HCT116 (cell line): ENCODE results near the gene EGFL6. TPM values are rescaled to one million over a fixed set of nuclear protein-coding genes. Genes with fewer than 3 reads are reported as not detected.
"Not testable (repeated sequence)": the region's sequence is repeated elsewhere in the genome, so short reads cannot be mapped to it uniquely, and the experiment has no call there.

Experiments used
- ATAC-seq: fragments of 200-7000 bp; cut with Tn5 transposase; 2 replicates; pipeline ENCODE4 v1.9.1; 2020; ENCODE audit warnings: mild to moderate bottlenecking, moderate library complexity
- BruUV-seq: library from RNA; stranded (reverse); fragments of 400-500 nt; replicated peaks from 2 replicates; lab custom pipeline; 2021; lab: Mats Ljungman, UMichigan
- CTCF ChIA-PET: fragments of 300-600 bp; sonication (Branson Sonifier 250); formaldehyde crosslinking; loops from one replicate; lab custom pipeline; 2021; ENCODE audit warnings: antibody characterized with exemption; lab: Charles Lee
- POLR2A ChIA-PET: fragments of 300-600, 350-600 bp; sonication (Branson Sonifier 250); formaldehyde crosslinking; loops from one replicate; lab custom pipeline; 2021; ENCODE audit warnings: antibody characterized with exemption; lab: Charles Lee
- RAD21 ChIA-PET, 2 experiments: fragments of 300-600 bp; sonication (Branson Sonifier 250); formaldehyde crosslinking; loops; one replicate each; lab custom pipeline; 2023; ENCODE audit warnings: low total read pairs in 2 of 2; ENCODE audit not compliant: uncharacterized antibody in 2 of 2, unreplicated experiment in 2 of 2, low non-redundant PET in 1 of 2; lab: Charles Lee
- DNase-seq: peaks from one replicate; pipeline ENCODE4 v3.0.0-alpha.2; 2010; ENCODE audit warnings: low read depth, low spot score
- H2AFZ ChIP-seq: fragments of 200-600 bp; shearing (Covaris generic), sonication (generic); 2 replicates; pipeline ENCODE4 v1.6.1; 2017; ENCODE audit warnings: low read depth, mixed run types, mixed read lengths, antibody characterized with exemption, low read length; ENCODE audit not compliant: poor library complexity, severe bottlenecking
- H3K27ac ChIP-seq: 2 replicates; pipeline ENCODE4 v1.5.1; 2012; ENCODE audit warnings: low read depth, low read length
- H3K27me3 ChIP-seq: fragments of 200-600 bp; sonication (generic); 2 replicates; pipeline ENCODE4 v1.6.1; 2016; ENCODE audit warnings: mixed run types, low read length, mixed read lengths; ENCODE audit not compliant: insufficient read depth
- H3K36me3 ChIP-seq, 2 experiments: fragments of 200-500 bp in 1 of 2; fragments of 200-600 bp in 1 of 2; sonication (Bioruptor generic) in 1 of 2; sonication (generic) in 1 of 2; 2 replicates each; pipeline versions ENCODE4 v1.5.1 to v1.6.1; 2014 to 2016; ENCODE audit warnings: low read length in 2 of 2, inconsistent platforms in 1 of 2, mixed read lengths in 1 of 2, mixed run types in 1 of 2; ENCODE audit not compliant: insufficient read depth in 2 of 2, control insufficient read depth in 1 of 2
- H3K4me1 ChIP-seq, 2 experiments: fragments of 200-600 bp in 1 of 2; sonication (generic) in 1 of 2; 2 replicates each; pipeline versions ENCODE4 v1.5.1 to v1.6.1; 2012 to 2017; ENCODE audit warnings: low read length in 2 of 2, inconsistent platforms in 1 of 2, mild to moderate bottlenecking in 1 of 2, mixed read lengths in 1 of 2, mixed run types in 1 of 2, moderate library complexity in 1 of 2; ENCODE audit not compliant: insufficient read depth in 2 of 2, control insufficient read depth in 1 of 2
- H3K4me2 ChIP-seq: fragments of 200-600 bp; sonication (generic); 2 replicates; pipeline ENCODE4 v1.6.1; 2017; ENCODE audit warnings: mixed run types, low read length, mixed read lengths
- H3K4me3 ChIP-seq, 2 experiments: fragments of 200-600 bp in 1 of 2; sonication (generic) in 1 of 2; replicated peaks in 1 of 2; 2 replicates each; pipeline ENCODE4 v1.5.1; 2011 to 2016; ENCODE audit warnings: low read length in 2 of 2, control low read depth in 1 of 2, low read depth in 1 of 2, mild to moderate bottlenecking in 1 of 2, mixed read lengths in 1 of 2, mixed run types in 1 of 2
- H3K79me2 ChIP-seq: fragments of 200-600 bp; sonication (generic); 2 replicates; pipeline ENCODE4 v1.6.1; 2017; ENCODE audit warnings: mild to moderate bottlenecking, mixed run types, low read length, moderate library complexity, mixed read lengths; ENCODE audit not compliant: insufficient read depth
- H3K9ac ChIP-seq: fragments of 200-600 bp; sonication (generic); 2 replicates; pipeline ENCODE4 v1.6.1; 2016; ENCODE audit warnings: low read length, mixed read lengths
- H3K9me2 ChIP-seq: fragments of 200-600 bp; sonication (generic), shearing (Covaris generic); 2 replicates; pipeline ENCODE4 v1.6.1; 2017; ENCODE audit warnings: mixed run types, mild to moderate bottlenecking, moderate library complexity; ENCODE audit not compliant: insufficient read depth
- H3K9me3 ChIP-seq, 2 experiments: fragments of 200-500 bp in 1 of 2; fragments of 200-600 bp in 1 of 2; sonication (Bioruptor generic) in 1 of 2; sonication (generic) in 1 of 2; 2 replicates each; pipeline ENCODE4 v1.6.1; 2014 to 2017; ENCODE audit warnings: low read length in 2 of 2, mixed read lengths in 2 of 2, inconsistent platforms in 1 of 2, low read depth in 1 of 2, mild to moderate bottlenecking in 1 of 2, mixed run types in 1 of 2, moderate library complexity in 1 of 2; ENCODE audit not compliant: control insufficient read depth in 1 of 2, insufficient read depth in 1 of 2
- H4K20me1 ChIP-seq: fragments of 200-600 bp; sonication (generic), shearing (Covaris generic); 2 replicates; pipeline ENCODE4 v1.6.1; 2017; ENCODE audit warnings: mixed run types, mild to moderate bottlenecking, moderate library complexity; ENCODE audit not compliant: insufficient read depth
- CEBPB ChIP-seq: IDR thresholded peaks from 2 replicates; pipeline ENCODE4 v1.6.1; 2012; ENCODE audit warnings: low read depth
- ELF1 ChIP-seq: IDR thresholded peaks from 2 replicates; pipeline ENCODE4 v1.6.1; 2012; ENCODE audit warnings: low read depth, borderline replicate concordance
- FOSL1 ChIP-seq: IDR thresholded peaks from 2 replicates; pipeline ENCODE4 v1.6.1; 2012; ENCODE audit warnings: low read depth
- RAD21 ChIP-seq: IDR thresholded peaks from 2 replicates; pipeline ENCODE4 v1.6.1; 2012; ENCODE audit warnings: low read depth, mild to moderate bottlenecking
- TCF7L2 ChIP-seq: IDR thresholded peaks from 2 replicates; pipeline ENCODE4 v1.7.0; 2011; ENCODE audit warnings: borderline replicate concordance, inconsistent platforms; ENCODE audit not compliant: insufficient read depth, insufficient read length; ENCODE audit errors: extremely low read depth
- YY1 ChIP-seq: IDR thresholded peaks from 2 replicates; pipeline ENCODE4 v1.6.1; 2011; ENCODE audit warnings: low read length, low read depth, moderate library complexity, mild to moderate bottlenecking; ENCODE audit not compliant: insufficient replicate concordance; ENCODE audit errors: extremely low read depth
- intact Hi-C: fragments of 100-400 bp; cut with micrococcal nuclease; formaldehyde crosslinking; loops from 2 replicates; pipeline ENCODE4 v1.10.0; 2022
- total RNA-seq: library from RNA; stranded (reverse); gene quantifications from one replicate; pipeline ENCODE4 v1.2.1, GENCODE V29; 2021; ENCODE audit not compliant: unreplicated experiment
- TF ChIP-seq, protein P1 (sequence below): IDR thresholded peaks from 2 replicates; pipeline ENCODE4 v1.6.1; 2012

The EGFL6 gene
- total RNA-seq, 1 experiment from 2014 or later = not detected

DNA sequence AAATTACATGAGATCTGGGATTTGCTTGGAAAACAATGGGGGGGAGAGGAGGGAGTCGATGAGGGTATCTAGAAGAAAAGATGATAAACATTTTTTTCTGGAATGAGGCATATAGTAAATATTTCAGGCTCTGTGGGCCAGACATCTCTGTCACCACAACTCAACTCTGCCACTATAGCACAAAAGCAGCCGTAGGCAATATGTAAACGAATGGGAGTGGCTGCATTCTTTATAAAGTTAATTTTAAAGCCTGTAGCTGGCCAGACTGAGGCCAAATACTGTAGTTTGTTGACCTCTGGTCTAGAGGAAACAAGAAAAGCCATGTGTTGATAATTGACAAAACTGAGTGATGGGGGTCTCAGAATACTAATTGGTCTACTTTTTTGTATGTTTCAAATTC lies 69.4 kb downstream of the EGFL6 start:
- POLR2A ChIA-PET = no interaction called here
- H3K9ac ChIP-seq = no peak overlapping the region
- RAD21 ChIA-PET = no interaction called here
- intact Hi-C loops = no loop called here
- H3K36me3 ChIP-seq = no peaks in the 10 kb centered on the region
- no peak overlapping the region for H3K27ac ChIP-seq
- H3K79me2 ChIP-seq = no peaks in the 10 kb centered on the region
- no peak overlapping the region for H2AFZ ChIP-seq
- no peak overlapping the region for H3K4me3 ChIP-seq
- no peaks in the 10 kb centered on the region for H3K9me3 ChIP-seq
- ATAC-seq (no peak), DNase-seq (no peak)
- no peaks in the 10 kb centered on the region for H3K9me2 ChIP-seq
- H4K20me1 ChIP-seq = no peaks in the 10 kb centered on the region
- BruUV-seq = no TSS peak
- no peaks in the 10 kb centered on the region for H3K27me3 ChIP-seq
- CTCF ChIA-PET = no interaction called here
- H3K4me2 ChIP-seq = no peak overlapping the region
- H3K4me1 ChIP-seq = no peaks in the 10 kb centered on the region
- TF ChIP-seq FOSL1 (no peak), TCF7L2 (no peak), CEBPB (no peak), ELF1 (no peak), YY1 (no peak), RAD21 (no peak)
- TF ChIP-seq, protein P1, sequence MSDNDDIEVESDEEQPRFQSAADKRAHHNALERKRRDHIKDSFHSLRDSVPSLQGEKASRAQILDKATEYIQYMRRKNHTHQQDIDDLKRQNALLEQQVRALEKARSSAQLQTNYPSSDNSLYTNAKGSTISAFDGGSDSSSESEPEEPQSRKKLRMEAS = no peak

- ATAC-seq, CTCF ChIA-PET: not testable (repeated sequence)
These were observed 72.3 kb downstream of the EGFL6 start for GRCh38 chrX:13641684-13642083.

More at GRCh38 chrX:13641684-13642083, 72.3 kb downstream of the EGFL6 start:
- H3K27ac ChIP-seq, POLR2A ChIA-PET, H3K27me3 ChIP-seq, H3K4me2 ChIP-seq, H3K79me2 ChIP-seq, H2AFZ ChIP-seq, RAD21 ChIA-PET, H3K4me1 ChIP-seq, DNase-seq, H3K9me3 ChIP-seq, BruUV-seq, H3K9me2 ChIP-seq, H3K9ac ChIP-seq, H3K4me3 ChIP-seq, H3K36me3 ChIP-seq, H4K20me1 ChIP-seq: not testable (repeated sequence)
- intact Hi-C loops = loop anchor here (10.0 kb wide), 1 partner anchor 697 kb away; no protein-coding TSS in a partner anchor
